Measurements from ENCODE around the gene GDPD3. TPM values are rescaled to one million over a fixed set of nuclear protein-coding genes. Genes with fewer than 3 reads are reported as not detected.

GDPD3 gene
- total and polyA plus RNA-seq, 2 of the 13 experiments (the other 11 are each of a cell fraction or from before 2014, with no cell fraction given) = 18.7 to 20.6 TPM

GRCh38 chr16:30092373-30093010 is 20.8 kb downstream of the GDPD3 start (continued):
- TF ChIP-seq ZNF761 (CRISPR knock-in tag; conservative IDR thresholded peaks at IDR 0.05) (0 out of 2 replicates have a peak, but pooled peaks have one; percentile 75), HOXA9 (CRISPR knock-in tag; IDR thresholded peaks at IDR 0.05; ENCODE audit: borderline replicate concordance) (0 out of 2 replicates have a peak, but pooled peaks have one; percentile 13), ARID4A (CRISPR knock-in tag; IDR thresholded peaks at IDR 0.05; ENCODE audit: borderline replicate concordance) (peak; percentile 66; the same call in 1 of the 2 replicates), MLX (CRISPR knock-in tag; IDR thresholded peaks at IDR 0.05) (no peak), ZNF468 (CRISPR knock-in tag; IDR thresholded peaks at IDR 0.05) (no peak), ZNF234 (CRISPR knock-in tag; conservative IDR thresholded peaks at IDR 0.05) (no peak), LRRFIP1 (CRISPR knock-in tag; conservative IDR thresholded peaks at IDR 0.05) (no peak), ZNF891 (CRISPR knock-in tag; IDR thresholded peaks at IDR 0.05) (no peak), ZNF574 (CRISPR knock-in tag; IDR thresholded peaks at IDR 0.05) (peak; percentile 69), KDM5A (IDR thresholded peaks at IDR 0.05; ENCODE audit: borderline replicate concordance, low read length) (peak; percentile 60; the same call in 1 of the 2 replicates), SATB2 (CRISPR knock-in tag; IDR thresholded peaks at IDR 0.05) (peak; percentile 36), ZNF788 (CRISPR knock-in tag; IDR thresholded peaks at IDR 0.05; ENCODE audit: borderline replicate concordance) (no peak), JUNB (CRISPR knock-in tag; IDR thresholded peaks at IDR 0.05; ENCODE audit: borderline replicate concordance) (no peak), MAX (IDR thresholded peaks at IDR 0.05) (peak; percentile 95), ZMYM4 (CRISPR knock-in tag; IDR thresholded peaks at IDR 0.05) (peak; percentile 36)

Data from HepG2 (cell line).